Measurements from ENCODE around the gene NLGN3.

The NLGN3 gene

DNA sequence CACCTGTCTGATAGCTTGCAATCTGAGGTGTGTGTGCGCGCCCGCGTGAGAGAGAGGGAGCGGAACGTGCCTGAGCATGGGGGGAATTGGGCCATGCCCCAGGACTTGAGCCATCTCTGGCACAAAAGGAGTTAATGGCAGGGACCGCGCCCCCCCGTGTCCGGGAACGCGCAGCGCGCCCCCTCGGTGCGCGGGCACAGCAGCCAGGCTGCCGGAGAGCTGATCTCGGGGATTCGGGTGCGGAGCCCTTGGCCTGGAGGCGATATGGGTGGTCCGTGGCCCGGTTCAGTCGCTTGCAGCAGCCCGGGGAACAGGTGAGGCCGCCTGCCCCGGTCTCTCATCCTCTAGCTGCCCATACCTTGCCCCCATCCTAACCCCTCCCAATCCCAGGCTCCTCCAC is at the start of gene NLGN3:
NLGN3 (plus strand) TSS at position 191 of the 400 bp plus-strand sequence. CDS start 2,909 bp downstream, outside the sequence.
- H3K36me3 ChIP-seq (replicated peaks; ENCODE audit: insufficient read depth, low read length) = no peaks in the 10 kb centered on the region
- no peak for DNase-seq
- H3K4me1 ChIP-seq (ENCODE audit: low read length) = no peaks in the 10 kb centered on the region
- no peak within 1 kb of the TSS for H3K4me3 ChIP-seq (ENCODE audit: low read length)
- TF ChIP-seq EZH2phosphoT487 (IDR thresholded peaks at IDR 0.05; ENCODE audit: low read length) = no peak
- TF ChIP-seq, protein P1, sequence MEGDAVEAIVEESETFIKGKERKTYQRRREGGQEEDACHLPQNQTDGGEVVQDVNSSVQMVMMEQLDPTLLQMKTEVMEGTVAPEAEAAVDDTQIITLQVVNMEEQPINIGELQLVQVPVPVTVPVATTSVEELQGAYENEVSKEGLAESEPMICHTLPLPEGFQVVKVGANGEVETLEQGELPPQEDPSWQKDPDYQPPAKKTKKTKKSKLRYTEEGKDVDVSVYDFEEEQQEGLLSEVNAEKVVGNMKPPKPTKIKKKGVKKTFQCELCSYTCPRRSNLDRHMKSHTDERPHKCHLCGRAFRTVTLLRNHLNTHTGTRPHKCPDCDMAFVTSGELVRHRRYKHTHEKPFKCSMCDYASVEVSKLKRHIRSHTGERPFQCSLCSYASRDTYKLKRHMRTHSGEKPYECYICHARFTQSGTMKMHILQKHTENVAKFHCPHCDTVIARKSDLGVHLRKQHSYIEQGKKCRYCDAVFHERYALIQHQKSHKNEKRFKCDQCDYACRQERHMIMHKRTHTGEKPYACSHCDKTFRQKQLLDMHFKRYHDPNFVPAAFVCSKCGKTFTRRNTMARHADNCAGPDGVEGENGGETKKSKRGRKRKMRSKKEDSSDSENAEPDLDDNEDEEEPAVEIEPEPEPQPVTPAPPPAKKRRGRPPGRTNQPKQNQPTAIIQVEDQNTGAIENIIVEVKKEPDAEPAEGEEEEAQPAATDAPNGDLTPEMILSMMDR (IDR thresholded peaks at IDR 0.05; ENCODE audit: low read length) = no peak
- no peak for TF ChIP-seq EZH2 (optimal IDR thresholded peaks at IDR 0.05; ENCODE audit: low read depth, low read length)
- H3K9ac ChIP-seq (ENCODE audit: low read length) = no peak within 1 kb of the TSS
- H3K27ac ChIP-seq (ENCODE audit: low read length) = no peak within 1 kb of the TSS
- no peak within 1 kb of the TSS for H2AFZ ChIP-seq (ENCODE audit: low read length)
- H3K79me2 ChIP-seq (ENCODE audit: low read length) = no peaks in the 10 kb centered on the region
- no peaks in the 10 kb centered on the region for H4K20me1 ChIP-seq (ENCODE audit: insufficient read depth, low read length)
- H3K27me3 ChIP-seq (replicated peaks; ENCODE audit: insufficient read depth, low read length) = no peaks in the 10 kb centered on the region
- no peaks in the 10 kb centered on the region for H3K9me3 ChIP-seq (replicated peaks; ENCODE audit: insufficient read depth, low read length)
- H3K4me2 ChIP-seq (ENCODE audit: low read depth, low read length) = no peak within 1 kb of the TSS
- H3K9me2 ChIP-seq (replicated peaks; ENCODE audit: insufficient read depth, low read length) = no peaks in the 10 kb centered on the region
- H3F3A ChIP-seq (ENCODE audit: insufficient read depth, low read length) = no peaks in the 10 kb centered on the region

DNA sequence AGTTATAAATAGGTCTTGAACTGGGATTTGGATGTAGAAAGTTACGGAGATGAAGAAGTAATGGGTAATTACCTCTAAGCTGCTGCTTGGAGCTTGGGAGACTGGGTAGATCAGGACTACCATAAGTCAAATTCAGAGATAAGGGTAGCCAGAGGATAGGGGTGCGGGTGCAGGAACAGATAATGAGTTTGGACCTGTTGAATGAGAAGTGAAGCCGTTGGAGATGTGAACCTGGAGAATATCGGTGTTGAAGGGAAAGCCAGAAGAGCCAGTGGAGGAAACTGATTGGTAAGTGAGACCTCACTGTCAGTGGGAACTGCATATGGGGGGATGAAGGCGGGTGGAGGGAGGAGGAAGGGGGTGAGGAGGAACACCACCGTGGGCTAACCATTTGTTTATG is 49.6 kb upstream of the NLGN3 start:
- peak overlapping the region; percentile 33; the same call in 1 of the 2 replicates for H3K9ac ChIP-seq (ENCODE audit: low read length)
- no peaks in the 10 kb centered on the region for H3K79me2 ChIP-seq (ENCODE audit: low read length)
- H3K4me1 ChIP-seq (ENCODE audit: low read length) = no peaks in the 10 kb centered on the region
- H3K9me3 ChIP-seq (replicated peaks; ENCODE audit: insufficient read depth, low read length) = no peaks in the 10 kb centered on the region
- peak overlapping the region; percentile 78 for H2AFZ ChIP-seq (ENCODE audit: low read length)
- peak overlapping the region; percentile 62 for H3K4me3 ChIP-seq (ENCODE audit: low read length)
- peak overlapping the region; percentile 74 for H3K4me2 ChIP-seq (ENCODE audit: low read depth, low read length)
- no peaks in the 10 kb centered on the region for H3K27me3 ChIP-seq (replicated peaks; ENCODE audit: insufficient read depth, low read length)
- no peaks in the 10 kb centered on the region for H4K20me1 ChIP-seq (ENCODE audit: insufficient read depth, low read length)
- no peaks in the 10 kb centered on the region for H3F3A ChIP-seq (ENCODE audit: insufficient read depth, low read length)
- H3K9me2 ChIP-seq (replicated peaks; ENCODE audit: insufficient read depth, low read length) = no peaks in the 10 kb centered on the region
- TF ChIP-seq EZH2 (optimal IDR thresholded peaks at IDR 0.05; ENCODE audit: low read depth, low read length) (no peak), EZH2phosphoT487 (IDR thresholded peaks at IDR 0.05; ENCODE audit: low read length) (no peak)
- TF ChIP-seq, protein P1 (IDR thresholded peaks at IDR 0.05; ENCODE audit: low read length) = no peak
- DNase-seq = no peak
- H3K36me3 ChIP-seq (replicated peaks; ENCODE audit: insufficient read depth, low read length) = no peaks in the 10 kb centered on the region
- H3K27ac ChIP-seq (ENCODE audit: low read length) = no peak overlapping the region

DNA sequence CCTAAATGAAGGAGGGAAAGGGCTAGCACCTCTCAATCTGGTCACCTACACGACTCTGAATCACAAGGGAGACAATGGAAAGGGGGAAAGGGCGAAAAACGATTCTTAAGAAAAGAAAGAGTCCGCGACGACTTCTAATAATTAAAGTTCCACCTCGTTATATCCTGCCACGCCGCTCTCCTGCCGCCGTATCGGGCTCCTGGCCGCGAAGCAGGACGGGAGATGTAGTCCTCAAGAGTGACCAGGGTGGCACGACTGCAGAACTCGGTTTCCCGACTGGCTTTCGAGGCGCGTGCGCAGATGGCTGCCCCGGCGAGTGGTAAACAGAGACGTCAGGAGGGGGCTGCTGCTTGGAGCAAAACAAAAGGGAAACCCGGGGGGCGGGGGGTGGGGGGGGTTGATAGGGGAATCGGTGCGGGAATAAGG is 49.1 kb upstream of the NLGN3 start, which contains the start of gene FOXO4:
FOXO4 (plus strand) TSS at position 297 of the 426 bp plus-strand sequence. CDS start 678 bp downstream, outside the sequence.
- Histone ChIP-seq H4K20me1 (ENCODE audit: insufficient read depth, low read length) (no peaks in the 10 kb centered on the region), H3K9me3 (replicated peaks; ENCODE audit: insufficient read depth, low read length) (no peaks in the 10 kb centered on the region), H3K9ac (ENCODE audit: low read length) (peak within 1 kb of the TSS; percentile 47; the same call in 1 of the 2 replicates), H3F3A (ENCODE audit: insufficient read depth, low read length) (no peaks in the 10 kb centered on the region), H3K79me2 (ENCODE audit: low read length) (no peaks in the 10 kb centered on the region), H2AFZ (ENCODE audit: low read length) (peak within 1 kb of the TSS; percentile 78), H3K4me1 (ENCODE audit: low read length) (no peaks in the 10 kb centered on the region), H3K4me3 (ENCODE audit: low read length) (peak within 1 kb of the TSS; percentile 82), H3K27me3 (replicated peaks; ENCODE audit: insufficient read depth, low read length) (no peaks in the 10 kb centered on the region), H3K9me2 (replicated peaks; ENCODE audit: insufficient read depth, low read length) (no peaks in the 10 kb centered on the region), H3K27ac (ENCODE audit: low read length) (no peak within 1 kb of the TSS), H3K4me2 (ENCODE audit: low read depth, low read length) (peak within 1 kb of the TSS; percentile 89), H3K36me3 (replicated peaks; ENCODE audit: insufficient read depth, low read length) (no peaks in the 10 kb centered on the region)
- TF ChIP-seq EZH2 (optimal IDR thresholded peaks at IDR 0.05; ENCODE audit: low read depth, low read length) = no peak
- peak; percentile 85 for DNase-seq

Measured in MM.1S (cell line).